HG03457 (cell line): ENCODE measurements around the gene ARID3B.

Experiments
- ATAC-seq: cut with Tn5 transposase; IDR thresholded peaks from one replicate; pipeline ENCODE4 v1.9.1; 2021; ENCODE audit warnings: moderate number of reproducible peaks; ENCODE audit not compliant: unreplicated experiment

The ARID3B gene

DNA sequence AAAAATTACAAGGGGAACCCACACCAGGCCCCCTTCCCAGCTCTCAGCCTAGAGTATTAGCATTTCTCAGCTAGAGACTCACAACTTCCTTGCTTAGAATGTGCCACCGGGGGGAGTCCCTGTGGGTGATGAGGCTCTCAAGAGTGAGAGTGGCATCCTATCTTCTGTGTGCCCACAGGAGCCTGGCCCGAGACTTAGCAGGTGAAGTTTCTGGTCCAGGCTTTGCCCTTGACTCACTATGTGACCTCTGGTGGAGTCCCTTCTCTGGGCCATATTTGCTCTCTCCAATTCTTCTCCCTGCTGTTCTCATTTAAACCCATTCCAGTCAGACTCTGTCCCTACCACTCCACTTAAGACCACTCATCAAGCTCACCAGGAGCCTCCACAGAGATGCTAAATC is 92.8 kb downstream of the ARID3B start:
- no peak for ATAC-seq

- ATAC-seq = no peak
These were observed 94.2 kb downstream of the ARID3B start for GRCh38 chr15:74635228-74635627.

DNA sequence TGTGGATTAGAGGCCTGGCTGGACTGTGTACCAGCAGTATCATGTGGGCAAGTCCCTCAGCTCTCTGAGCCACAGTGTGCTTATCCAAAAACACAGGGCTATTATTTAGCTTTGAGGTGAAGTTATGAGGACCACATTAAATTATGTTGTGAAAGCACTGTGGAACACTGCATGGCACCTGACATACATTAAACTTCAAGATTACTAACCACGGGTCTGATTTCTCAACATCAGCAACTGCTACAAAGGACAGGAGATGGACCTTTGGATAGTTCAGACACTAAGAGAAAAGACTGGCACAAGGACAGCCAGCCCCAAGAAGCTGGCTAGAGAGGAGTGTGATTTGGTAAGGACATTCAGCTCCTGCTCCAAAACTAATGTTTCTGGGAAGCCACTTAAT is 96.0 kb downstream of the ARID3B start:
- ATAC-seq = no peak

DNA sequence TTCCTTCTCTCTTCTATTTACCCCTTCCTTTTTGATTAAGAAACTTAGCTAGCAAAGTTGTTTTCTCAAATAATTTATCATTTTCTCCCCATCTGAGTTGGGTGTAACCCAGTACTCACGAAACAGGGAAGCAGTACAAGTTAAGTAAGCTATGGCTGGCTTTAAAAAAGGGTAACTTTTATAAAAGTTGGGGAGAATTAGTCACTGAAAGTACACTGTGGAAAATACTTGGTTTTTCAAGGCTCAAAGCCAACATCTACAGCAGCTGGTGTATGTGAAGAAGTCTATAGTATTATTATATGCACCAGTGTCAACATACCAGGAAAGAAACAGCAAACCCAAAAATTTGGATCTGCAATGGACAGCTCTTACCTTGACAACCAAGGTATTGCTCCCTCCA is 100.1 kb downstream of the ARID3B start:
- no peak for ATAC-seq

GRCh38 chr15:74642348-74642733 is 101.3 kb downstream of the ARID3B start:
- no peak for ATAC-seq

- ATAC-seq = no peak
These were observed 102.0 kb downstream of the ARID3B start for GRCh38 chr15:74642734-74643664.

DNA sequence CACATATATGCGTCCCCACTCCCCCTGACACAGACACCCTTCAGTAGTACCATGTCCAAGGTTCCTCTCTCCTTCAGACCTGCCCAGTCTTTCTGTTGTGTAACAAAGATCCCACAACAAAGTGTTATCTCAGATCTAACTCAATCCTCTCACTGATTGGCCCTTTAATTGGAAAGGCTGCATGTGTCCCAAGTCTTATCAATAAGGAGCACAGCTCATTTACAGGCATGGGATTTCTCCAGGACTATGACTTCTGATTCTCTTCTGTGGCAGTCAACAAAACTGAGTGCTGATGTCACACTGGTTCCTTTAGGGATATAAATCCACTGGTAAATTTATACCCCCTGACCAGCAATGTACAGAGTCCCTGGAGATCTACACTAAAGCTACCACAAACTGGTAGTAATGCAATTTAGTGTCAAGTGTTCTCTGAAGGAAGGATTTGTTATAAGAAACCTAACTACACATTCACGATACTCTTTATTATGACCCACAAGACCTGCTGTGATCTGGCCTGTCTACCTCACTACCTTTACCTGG is 102.7 kb downstream of the ARID3B start:
- no peak for ATAC-seq

DNA sequence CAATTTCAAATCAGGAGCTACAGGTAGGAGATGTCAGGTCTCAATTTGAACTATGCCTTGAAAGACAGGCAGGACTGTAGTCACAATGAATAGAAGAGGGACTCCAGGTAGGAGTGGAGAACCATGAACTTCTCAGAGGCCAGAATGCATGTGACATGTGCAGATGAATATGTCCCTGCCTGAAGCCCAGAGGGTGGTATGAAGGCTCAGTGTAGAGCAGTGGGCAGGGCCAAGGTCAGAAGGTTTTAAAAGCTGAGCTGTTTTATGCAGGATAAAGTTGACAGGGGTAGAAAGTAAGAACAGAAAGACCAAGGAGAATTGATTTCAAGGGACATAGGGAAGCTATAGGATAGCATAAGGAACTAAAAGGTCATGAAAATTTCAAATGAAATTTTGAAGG is 105.5 kb downstream of the ARID3B start:
- ATAC-seq = no peak
